HG02642 (cell line): Measurements from ENCODE around the gene ABCC1.
"Not testable (repeated sequence)": the region's sequence is repeated elsewhere in the genome, so short reads cannot be mapped to it uniquely, and the experiment has no call there.

ENCODE experiments used
- ATAC-seq: cut with Tn5 transposase; IDR thresholded peaks from one replicate; pipeline ENCODE4 v1.9.1; 2021; ENCODE audit warnings: mild to moderate bottlenecking; ENCODE audit not compliant: unreplicated experiment, poor library complexity

The ABCC1 gene

GRCh38 chr16:16166085-16166484 is 216.7 kb downstream of the ABCC1 start:
- no peak for ATAC-seq

GRCh38 chr16:16166949-16167348 is 217.5 kb downstream of the ABCC1 start:
- no peak for ATAC-seq

DNA sequence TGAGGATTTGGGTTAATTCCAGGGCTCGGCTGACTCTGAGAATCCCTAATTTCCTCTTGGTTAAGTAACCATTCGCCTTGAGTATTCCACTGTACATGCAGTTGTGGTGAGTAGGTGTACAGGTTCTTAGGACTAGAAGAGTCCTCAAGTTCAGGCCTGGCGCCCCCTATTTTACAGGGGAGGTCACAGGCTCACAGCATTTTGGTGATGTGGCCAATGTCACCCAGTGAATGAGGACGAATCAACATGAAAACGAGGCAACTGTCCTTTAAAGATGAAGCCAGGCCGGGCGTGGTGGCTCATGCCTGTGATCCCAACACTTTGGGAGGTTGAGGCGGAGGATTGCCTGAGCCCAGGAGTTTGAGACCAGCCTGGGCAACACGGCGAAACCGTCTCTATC is 218.5 kb downstream of the ABCC1 start:
- ATAC-seq: no peak

GRCh38 chr16:16168431-16168830 is 219.0 kb downstream of the ABCC1 start:
- no peak for ATAC-seq

- no peak for ATAC-seq
Observed at GRCh38 chr16:16169615-16170014, 220.2 kb downstream of the ABCC1 start.

- no peak for ATAC-seq
Observed at GRCh38 chr16:16171332-16171919, 222.0 kb downstream of the ABCC1 start.

DNA sequence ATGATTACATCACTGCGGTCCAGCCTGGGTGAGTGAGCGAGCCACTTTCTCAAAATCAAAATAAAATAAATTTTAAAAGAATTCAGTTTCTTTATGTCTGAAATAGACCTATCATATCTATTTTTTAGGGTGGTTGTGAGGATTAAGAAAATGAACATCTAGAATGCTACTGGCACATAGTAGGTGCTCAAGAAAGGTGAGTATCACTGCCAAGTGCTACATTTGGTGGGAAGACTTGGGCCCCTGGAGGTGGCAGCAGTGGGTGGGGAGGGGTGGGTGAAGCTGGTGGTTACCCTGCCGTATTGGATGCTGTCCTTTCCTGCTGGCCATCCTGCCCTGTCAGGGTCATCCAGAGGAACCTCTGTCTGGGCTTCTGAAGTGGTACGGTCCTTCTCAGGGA is 223.6 kb downstream of the ABCC1 start:
- ATAC-seq: no peak

- ATAC-seq: no peak
Observed at GRCh38 chr16:16175296-16175695, 225.9 kb downstream of the ABCC1 start.

DNA sequence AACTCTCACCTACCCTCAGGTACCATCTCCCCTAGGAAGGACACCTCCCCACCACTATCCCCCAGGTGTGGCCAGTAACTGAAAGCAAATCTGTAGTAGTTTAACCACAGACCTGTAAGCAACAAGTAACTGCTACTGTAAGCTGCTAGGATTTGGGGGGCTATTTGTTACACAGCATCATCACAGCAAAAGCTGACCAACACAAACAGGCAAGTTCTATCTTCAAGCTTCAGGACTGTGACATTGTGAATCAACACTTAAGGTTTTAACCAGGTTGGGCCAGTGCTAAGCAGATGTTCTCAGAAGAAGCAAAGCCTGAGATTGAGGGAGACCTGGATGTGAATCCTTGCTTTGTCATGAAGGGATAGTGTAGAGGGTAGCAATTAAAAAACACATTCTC is 226.9 kb downstream of the ABCC1 start:
- no peak for ATAC-seq

- ATAC-seq: no peak
Observed at GRCh38 chr16:16178455-16179162, 229.2 kb downstream of the ABCC1 start.

- not testable (repeated sequence) for ATAC-seq
Observed at GRCh38 chr16:16181748-16182147, 232.3 kb downstream of the ABCC1 start.

DNA sequence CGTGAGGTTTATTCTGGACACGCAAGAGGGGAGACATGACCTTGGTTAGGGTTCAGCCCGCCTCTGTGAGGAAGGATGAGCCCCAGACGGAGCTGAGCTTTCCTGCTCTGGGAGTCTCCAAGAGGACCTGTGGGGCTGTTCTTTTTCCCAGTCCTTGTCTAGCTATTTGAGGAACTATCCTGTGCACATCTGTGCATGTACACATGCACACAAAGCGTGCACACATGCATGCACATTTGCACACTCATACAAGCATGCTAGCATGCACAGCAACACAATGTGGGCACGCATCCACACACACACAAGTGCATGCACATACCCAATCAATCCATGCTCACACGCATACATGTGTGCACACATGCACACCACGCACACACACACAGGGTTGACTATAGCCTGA is 233.5 kb downstream of the ABCC1 start:
- ATAC-seq: no peak

DNA sequence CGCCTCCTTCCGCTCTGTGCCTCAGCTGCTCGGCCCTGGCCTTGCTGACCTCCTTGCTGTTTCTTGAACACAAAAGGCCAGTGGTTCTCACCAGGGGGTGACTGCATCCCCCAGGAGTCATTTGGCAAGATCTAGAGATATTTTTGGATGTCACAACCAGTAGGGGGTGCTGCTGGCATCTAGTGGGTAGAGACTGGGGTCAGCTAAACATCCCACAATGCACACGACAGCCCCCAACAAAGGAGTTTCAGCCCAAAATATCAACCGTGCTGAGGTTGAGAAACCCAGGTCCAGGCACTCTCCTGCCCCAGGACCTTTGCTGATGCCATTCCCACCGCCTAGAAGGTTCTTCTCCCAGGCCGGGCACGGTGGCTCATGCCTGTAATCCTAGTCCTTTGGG is 234.1 kb downstream of the ABCC1 start:
- ATAC-seq: no peak

DNA sequence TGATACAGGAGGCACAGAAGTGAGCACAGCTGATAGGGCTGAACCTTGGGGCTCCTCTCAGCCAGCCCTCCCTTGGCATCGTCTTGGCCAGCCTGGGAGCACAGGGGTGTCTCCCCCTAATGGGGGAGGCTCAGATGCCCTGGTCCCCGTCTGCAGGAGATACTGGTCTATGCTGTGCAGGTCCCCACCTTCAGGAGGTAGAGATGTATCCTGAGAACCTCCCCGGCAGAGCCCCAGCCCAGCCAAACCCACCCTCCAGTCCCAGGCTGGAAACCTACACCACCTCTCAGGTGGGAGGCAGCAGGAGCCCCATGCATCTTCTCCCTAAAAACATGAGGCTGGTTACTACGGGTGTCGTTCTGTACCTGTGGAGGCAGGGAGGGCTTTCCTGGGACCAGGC is 235.2 kb downstream of the ABCC1 start:
- ATAC-seq: no peak

- ATAC-seq: no peak
Observed at GRCh38 chr16:16185095-16185494, 235.7 kb downstream of the ABCC1 start.

- no peak for ATAC-seq
Observed at GRCh38 chr16:16186820-16187219, 237.4 kb downstream of the ABCC1 start.

- no peak for ATAC-seq
Observed at GRCh38 chr16:16188827-16189226, 239.4 kb downstream of the ABCC1 start.

DNA sequence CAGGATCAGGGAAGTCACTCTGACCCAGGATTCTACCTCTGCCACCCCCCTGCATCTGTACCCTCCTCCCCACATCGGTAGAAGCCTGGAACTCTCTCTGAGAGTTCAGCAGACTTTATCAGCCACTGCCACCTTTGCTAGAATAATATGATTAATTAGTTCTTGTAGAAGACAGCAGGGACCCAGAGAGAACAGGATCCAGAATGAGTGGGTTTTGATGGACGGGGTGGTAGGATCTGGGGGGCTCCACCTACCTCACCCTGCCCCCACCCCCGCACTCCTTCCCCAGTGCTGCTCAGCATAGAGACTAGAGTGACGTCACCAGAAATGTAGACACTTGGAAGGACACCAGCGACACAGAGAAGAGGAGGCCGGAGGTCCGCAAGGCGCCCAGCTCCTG is 240.4 kb downstream of the ABCC1 start:
- ATAC-seq: no peak

DNA sequence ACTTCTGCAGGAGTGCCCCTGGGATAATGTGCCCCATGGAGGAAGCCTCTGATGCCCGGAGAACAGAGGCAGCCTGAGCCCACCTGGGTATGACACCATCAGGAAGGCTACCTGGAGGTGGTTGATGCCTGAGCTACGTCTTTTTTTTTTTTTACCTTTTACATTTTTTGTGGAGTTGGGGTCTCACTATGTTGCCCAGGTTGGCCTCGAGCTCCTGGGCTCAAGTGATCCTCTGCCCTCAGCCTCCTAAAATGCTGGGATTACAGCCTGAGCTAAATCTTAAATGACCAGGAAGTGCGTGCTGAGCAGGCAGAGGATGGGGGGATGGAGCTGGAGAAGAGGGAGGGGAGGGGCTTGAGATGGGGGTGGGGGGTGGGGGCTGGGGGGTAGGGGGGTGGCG is 241.1 kb downstream of the ABCC1 start:
- ATAC-seq: no peak

- ATAC-seq: not testable (repeated sequence)
Observed at GRCh38 chr16:16190966-16191365, 241.6 kb downstream of the ABCC1 start.

- ATAC-seq: no peak
Observed at GRCh38 chr16:16191493-16192167, 242.2 kb downstream of the ABCC1 start.
